IPS-18c (cell line): ENCODE data around the gene PYGL.
"Not testable (repeated sequence)": the region's sequence is repeated elsewhere in the genome, so short reads cannot be mapped to it uniquely, and the experiment has no call there.

ENCODE experiments used
- H3K4me3 ChIP-seq: 2 replicates; pipeline ENCODE4 v1.7.0; 2013; ENCODE audit warnings: low read depth, mild to moderate bottlenecking, low read length, moderate library complexity; ENCODE audit not compliant: insufficient read depth
- H3K9me3 ChIP-seq: one replicate; pipeline ENCODE4 v1.6.1; 2013; ENCODE audit warnings: mild to moderate bottlenecking, low read length, moderate library complexity; ENCODE audit not compliant: control insufficient read depth, insufficient read depth

Gene PYGL

DNA sequence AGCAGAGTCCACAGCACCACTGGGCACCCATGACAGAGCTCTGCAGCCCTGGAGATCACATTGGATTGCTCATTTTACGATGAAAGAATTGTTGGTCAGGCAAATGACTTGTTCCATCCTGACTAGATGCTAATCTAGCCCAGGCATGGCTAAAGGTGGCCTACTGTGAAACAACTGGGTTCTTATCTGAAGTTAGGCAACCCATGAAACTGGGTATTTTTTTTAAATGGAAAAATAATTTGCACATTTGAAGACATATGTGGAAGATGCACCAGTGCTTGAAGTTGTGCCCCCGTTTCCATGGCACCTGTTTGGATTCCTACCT is 8.3 kb downstream of the PYGL start:
- Histone ChIP-seq H3K4me3 (no peak overlapping the region), H3K9me3 (no peaks in the 10 kb centered on the region)

DNA sequence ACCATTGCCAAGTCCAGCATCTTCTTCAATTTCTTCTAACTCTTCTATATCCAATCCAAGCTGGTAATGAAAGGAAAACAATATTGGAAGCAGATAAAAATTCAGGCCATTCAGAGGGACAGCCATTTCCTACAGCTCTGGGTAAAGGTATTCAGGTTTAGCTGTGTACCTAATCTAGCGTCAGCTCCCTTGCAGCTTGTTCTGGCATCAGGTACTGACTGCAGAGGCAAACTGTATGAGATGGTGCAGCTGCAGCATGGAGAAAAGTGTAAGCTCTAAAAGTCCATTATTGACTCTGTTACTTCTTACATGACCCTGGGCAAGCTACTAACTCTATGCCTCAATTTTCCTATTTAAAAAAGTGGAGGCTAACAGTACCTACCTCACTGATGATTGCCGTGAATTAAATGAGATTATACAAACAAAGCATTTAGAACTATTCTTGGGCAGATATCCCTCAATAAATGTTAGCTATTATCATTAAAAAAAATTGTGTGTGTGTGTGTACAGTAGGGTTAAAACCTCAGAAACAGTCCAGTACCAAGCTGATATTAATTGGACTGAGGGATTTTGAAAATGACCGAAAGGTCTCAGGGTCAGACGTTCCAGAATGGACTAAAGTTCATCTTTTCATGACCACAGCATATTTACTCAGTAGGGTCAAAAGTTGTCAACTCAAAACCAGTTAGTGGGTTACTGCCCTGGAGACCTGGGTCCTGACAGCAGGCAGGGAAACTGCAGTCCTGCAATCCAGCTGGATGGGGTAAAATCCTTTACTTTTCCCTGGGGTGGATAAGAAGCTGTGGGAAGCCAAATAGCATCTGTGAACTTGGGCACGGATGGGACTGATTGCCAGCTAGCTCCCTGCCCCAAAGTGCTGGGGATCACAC is 8.9 kb downstream of the PYGL start:
- Histone ChIP-seq H3K9me3 (no peaks in the 10 kb centered on the region), H3K4me3 (no peak overlapping the region)

DNA sequence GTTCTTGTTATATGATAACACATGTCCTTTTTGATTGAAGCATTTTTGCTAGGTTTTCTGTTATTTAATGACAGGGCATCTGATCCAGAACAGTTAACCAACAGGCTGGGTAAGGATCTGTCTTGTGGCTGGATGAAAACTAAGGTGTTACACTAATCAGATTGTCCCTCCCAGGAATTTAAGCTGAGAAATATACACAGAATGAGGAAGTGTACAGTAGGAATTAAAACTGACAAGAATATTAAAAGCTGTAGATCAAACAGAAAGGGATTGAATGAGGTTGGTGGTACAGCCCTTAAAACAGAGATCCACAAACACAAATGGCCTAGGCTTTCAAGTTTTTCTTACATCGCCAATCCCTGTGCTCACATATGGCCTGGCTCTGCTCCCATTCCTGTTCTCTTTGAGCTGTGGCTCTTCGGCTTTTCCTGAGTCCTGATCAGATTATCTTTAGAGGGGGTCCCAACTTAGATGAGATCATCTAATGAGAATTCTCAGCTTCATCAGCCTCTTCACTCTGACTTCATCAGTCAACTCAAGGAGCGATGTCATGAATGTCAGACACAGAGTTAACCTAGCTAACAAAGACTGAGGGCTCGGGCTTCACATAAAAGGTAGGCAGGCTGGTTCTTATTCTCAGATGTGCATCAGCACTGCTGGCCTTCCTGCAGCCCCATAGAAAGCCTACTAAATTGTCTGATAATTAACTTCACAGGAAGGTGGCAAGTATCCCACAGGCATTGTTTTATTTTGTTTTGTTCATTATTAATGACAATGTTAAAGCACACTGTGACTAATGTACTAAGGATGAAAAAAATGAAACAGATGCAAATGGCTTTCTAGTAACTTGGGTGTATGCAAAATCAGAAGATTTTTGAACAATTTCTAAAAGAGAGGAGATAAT is 11.4 kb downstream of the PYGL start:
- Histone ChIP-seq H3K9me3 (no peaks in the 10 kb centered on the region), H3K4me3 (no peak overlapping the region)

DNA sequence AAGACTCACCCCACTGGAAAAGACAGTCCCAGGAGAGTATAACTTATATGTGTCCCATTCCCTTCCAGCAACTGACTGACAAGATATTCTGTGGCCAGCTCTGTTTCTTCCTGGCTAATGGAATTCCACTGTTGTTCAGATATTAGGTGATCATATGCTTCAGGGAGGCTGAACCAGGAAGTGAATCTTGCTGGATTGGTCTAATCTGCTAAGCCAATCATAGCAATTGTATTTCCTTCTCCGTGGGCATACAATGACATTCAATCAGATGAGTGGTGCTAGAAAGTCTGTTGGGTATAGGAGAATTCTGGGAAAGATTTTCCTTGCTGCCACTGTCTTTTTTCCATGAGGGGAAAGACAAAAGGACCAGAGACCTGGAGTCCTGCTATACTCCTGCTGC is 12.1 kb downstream of the PYGL start:
- no peaks in the 10 kb centered on the region for H3K9me3 ChIP-seq
- no peak overlapping the region for H3K4me3 ChIP-seq

DNA sequence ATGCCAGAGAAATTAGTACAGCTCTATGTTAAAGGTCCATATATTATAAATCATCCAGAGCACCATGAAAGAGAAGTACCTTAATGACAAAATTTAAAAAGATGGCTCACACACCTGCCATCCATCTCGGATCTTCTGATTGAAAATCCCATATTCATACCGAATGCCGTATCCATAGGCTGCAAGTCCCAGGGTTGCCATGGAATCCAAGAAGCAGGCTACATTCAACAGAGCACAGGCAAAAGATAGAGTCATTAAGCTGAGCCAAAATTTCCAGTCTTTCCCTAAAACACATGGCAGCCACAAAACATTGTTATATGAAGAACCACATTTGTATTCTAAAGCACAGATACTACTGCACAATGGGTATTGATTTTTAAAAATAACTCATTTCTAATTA is 12.7 kb downstream of the PYGL start:
- Histone ChIP-seq H3K9me3 (no peaks in the 10 kb centered on the region), H3K4me3 (no peak overlapping the region)

DNA sequence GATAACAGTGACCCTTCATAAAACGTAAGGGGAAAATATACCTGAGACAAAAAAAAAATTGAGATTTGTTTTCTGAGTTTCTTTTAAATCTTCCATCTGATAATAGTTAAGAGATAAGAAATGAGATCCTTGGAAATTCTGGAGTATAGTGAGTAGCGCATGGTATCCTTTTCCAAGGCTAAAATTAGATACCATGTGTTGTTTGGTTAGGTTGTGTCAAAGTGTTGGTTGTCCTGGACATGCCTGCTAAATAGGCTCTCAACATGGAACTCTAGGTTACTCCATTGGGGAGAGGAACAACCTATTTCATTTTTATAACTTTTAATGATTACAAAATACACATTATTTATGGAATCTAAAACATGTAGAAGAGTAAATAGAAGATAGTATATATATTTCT is 14.8 kb downstream of the PYGL start:
- Histone ChIP-seq H3K9me3 (no peaks in the 10 kb centered on the region), H3K4me3 (no peak overlapping the region)

DNA sequence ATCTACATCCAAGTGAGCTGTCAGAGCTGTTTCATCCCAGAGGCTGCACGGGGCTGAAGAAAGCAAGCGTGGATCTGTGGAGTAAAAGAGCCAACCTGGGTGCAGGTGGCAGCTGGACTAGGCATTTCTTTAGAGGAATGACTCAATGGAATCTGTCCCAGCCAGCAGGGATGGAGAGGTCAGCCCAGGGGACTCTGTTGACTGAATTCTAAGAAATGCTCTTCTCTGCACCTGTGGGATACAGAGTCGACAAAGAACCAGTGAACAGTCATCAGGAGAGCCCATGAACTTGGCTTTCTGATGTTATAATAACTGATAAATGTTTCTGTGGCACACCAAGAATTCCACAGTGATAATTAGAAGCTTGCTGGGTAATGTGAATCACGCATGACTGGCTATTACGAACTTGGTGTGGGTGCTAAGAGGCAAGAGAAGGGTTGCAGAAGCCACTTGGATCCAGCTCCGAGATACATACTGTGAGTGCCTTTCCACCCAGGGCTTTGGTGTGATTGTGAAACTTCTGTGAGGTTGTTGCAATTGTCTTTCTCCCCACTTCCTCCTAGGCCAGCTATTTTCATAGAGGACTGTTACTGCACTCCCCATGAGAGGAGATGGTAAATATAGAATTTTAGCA is 16.2 kb downstream of the PYGL start:
- no peak overlapping the region for H3K4me3 ChIP-seq
- H3K9me3 ChIP-seq: no peaks in the 10 kb centered on the region

DNA sequence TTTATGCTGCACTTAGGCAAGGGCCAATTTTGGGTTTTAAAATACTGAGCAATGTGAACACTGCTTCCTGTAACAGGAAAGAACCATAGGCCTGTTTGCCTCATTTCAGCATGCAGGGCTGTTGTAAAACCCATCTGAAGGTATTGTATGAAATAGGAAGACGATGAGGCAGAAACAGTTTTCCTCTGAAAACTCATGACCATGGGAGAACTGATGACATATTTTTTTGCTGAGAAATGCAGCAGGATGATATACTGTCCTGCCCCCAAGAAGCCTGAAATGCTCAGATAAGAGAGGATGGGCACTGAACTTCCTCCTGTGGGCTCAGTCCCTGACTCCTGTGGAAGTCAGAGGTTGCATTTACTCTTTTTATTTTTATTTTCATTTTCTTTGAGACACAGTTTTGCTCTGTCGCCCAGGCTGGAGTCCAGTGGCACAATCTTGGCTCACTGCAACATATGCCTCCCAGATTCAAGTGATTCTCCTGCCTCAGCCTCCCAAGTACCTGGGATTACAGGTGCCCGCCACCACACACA is 17.4 kb downstream of the PYGL start:
- Histone ChIP-seq H3K9me3 (no peaks in the 10 kb centered on the region), H3K4me3 (no peak overlapping the region)

DNA sequence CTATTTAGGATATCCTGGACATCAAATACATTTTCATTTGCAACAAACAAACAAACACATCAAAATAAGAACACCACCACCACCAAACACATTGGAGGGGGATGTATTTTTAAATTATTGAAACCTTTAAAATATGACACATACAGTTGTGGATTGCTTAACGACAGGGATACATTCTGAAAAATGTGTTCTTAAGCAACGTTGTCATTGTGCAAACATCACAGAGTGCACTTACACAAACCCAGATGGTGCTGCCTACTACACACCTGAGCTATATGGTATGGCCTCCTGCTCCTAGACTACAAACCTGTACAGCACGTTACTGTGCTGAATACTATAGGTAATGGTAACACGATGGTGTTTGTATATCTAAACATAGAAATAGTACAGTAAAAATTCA is 19.4 kb downstream of the PYGL start:
- no peaks in the 10 kb centered on the region for H3K9me3 ChIP-seq

DNA sequence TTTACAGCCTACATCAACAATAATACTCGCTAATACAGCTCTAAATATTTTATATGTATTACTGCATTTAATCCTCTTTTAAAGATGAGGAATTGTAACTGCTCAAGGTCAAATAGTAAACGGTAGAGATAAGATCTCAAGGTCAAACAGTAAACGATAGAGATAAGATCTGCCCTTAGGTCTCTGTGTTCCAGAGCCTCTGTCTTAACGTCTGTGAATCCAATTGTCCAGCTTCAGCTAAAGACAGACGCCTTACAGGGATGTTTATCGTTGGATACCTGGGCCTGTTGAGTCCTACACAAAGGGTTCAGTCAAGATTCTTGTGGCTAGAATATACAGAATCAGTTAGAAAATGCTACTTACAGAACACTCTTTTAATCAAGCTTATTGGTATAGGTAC is 20.0 kb downstream of the PYGL start:
- Histone ChIP-seq H3K9me3 (no peaks in the 10 kb centered on the region), H3K4me3 (no peak overlapping the region)

More for the DNA sequence above, 19.4 kb downstream of the PYGL start:
- no peak overlapping the region for H3K4me3 ChIP-seq

DNA sequence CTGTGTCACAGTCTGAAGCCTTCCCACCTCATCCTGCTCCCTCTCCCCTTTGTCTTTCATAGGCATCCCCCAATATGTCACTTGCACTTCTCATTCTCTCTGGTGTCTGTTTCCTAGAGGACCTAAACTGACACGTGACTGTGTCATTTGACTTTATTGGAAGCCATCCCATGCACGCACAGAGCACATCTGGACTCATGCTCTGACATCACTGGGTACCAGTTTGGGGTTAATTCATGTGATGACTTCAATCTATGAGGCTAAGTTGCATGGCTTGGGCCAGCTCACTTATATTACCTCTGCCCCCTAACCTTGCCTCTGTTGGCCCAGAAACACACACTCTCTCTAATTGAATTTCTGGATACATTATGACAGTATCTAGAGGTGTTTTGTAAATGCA is 21.5 kb downstream of the PYGL start:
- no peak overlapping the region for H3K4me3 ChIP-seq
- no peaks in the 10 kb centered on the region for H3K9me3 ChIP-seq

DNA sequence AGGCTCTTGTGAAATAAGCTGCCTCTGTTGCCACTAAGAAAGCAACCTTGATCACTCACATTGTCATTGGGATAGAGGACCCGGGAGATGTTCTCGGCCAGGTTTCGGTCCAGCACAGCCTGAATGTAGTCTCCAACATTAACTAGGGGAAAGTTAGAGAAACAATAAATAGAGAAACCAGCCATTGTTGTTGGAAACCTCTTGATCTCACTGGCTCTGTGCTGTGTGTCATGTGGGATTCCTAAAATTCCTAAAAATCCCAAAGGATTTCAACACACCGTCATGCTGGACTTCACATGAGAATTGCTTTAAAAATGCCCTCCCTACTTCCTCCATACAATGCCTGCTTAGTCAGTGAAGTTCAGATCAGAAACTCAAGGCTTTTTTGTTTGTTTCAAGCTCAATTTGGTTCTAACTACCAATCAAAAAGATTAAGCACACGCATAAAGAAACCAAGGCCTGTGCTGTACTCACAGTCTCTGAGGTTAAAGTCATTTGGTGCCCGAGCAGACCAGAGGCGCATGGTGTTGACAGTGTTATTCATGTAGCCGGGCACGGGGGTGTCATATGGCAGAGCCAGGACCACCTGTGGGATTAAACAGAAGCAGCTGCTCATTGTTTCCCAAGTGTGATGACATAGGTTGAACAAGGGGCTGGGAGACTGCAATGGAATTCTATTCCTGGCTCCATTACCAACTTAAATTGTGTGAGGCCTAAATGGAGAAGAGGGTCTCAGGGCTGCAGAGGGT is 23.6 kb downstream of the PYGL start:
- H3K4me3 ChIP-seq: no peak overlapping the region
- H3K9me3 ChIP-seq: no peaks in the 10 kb centered on the region

DNA sequence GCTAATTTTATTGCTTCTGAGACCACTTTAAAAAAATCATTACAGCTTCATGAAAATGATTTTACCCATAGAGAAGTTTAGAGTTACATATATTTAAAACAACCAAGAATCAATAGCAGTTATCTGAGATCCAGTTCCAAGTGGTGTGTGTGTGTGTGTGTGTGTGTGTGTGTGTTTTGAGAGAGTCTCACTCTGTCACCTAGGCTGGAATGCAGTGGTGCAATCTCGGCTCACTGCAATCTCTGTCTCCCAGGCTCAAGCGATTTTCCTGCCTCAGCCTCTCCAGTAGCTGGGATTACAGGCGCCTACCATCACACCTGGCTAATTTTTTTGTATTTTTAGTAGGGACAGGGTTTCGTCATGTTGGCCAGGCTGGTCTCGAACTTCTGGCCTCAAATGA is 24.8 kb downstream of the PYGL start:
- not testable (repeated sequence) for H3K4me3 ChIP-seq, H3K9me3 ChIP-seq

DNA sequence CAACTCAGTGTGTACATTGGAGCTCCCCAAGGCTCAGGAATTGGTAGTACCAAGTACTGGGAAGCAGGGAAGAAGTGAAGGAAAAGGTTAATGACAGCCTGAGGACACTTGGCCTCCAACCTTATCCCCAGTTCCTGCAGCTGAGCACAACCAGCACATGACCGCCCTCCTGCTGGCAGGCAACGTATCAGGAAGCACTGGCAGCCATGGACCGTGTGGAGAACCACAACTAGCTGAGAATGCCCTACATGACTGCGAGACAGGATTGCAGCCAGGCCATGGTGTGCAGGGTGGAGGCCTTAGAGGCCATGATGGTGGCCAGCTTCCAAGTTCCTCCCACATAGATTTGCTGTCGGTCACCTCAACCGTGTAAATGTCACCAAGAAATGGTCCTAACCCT is 26.8 kb downstream of the PYGL start:
- H3K9me3 ChIP-seq: no peaks in the 10 kb centered on the region
- H3K4me3 ChIP-seq: no peak overlapping the region

DNA sequence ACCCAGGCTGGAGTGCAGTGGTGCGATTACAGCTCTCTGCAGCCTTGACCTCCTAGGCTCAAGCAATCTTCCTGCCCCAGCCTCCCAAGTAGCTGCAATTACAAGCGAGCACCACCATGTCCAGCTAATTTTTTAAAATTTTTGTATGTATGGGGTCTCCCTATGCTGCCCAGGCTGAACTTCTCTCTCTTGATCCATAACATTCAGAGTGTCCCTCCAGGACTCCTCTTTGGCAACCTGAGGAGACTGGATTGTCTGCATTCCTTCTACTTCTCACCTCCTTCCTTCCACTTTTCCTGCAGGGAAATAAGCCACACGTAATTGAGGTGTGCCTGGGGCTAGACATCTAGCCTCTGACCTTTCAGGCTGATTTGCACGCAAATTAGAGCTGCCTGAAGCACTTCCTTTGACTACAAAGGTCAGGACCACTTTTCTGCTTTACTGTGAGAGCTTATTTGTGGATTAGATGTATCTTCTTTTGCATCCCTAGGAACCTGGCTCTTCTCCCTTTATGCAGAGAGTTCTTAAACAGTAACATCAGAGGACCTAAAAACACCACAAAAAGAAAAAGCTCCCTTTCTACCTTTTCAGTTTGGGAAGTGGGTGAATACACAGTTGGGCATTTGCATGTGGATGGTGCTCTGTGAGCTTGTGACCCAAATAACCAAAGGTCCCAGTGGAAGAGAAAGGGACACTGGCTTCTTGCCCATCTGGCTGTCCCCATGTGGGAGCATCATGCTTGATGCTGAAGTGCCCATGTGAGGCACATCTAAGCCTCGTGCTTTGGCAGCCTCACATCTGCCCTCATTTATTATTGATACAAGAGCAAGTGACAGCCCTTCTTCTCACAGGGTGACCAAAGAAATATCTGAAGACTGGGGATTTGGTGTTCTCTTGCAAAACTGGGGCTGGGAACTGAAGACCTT is 33.5 kb downstream of the PYGL start:
- H3K4me3 ChIP-seq: no peak overlapping the region
- H3K9me3 ChIP-seq: no peaks in the 10 kb centered on the region
